ENCODE data around the gene SH3RF2.
A peak's percentile ranks its signal among the peaks of the same experiment; 100 is the strongest.

Gene SH3RF2

DNA sequence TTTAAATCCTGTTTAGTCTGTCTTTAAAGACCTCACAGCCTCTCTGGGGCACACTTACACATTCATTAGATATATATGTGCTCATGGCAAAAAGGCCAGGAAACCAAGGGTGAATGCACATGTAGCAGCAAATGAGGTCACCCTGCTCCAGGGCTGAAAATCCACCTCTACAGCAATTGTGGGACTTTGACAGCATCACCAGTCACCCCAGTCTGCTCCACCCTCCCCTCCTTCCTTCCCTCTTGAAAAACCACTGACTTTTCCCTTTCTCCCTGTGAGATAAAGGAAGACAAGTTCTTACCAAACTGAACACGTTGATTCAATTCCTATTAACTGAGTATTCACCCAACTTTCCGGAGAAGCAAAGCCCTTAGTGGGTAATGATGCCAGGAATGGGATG lies 15.2 kb upstream of the SH3RF2 start:
- no peak for DNase-seq

DNA sequence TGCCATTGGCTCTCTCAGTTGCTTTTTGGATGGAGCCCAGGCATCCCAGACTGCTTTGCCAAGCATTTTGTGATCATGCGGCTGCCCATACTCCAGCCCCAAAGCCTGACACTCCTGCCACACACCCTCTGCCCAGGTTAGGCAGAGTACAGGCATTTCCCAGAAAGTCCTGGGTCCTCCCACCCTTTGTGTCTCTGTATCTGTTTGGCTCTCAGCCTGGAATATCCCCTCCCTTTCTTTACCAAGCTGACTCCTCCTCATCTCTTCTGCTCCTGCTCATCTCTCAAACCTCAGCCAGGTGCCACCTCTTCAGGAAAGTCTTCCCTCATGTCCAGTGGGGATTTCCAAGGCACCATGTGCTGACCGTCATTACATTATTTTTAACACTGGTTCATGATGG lies 14.3 kb upstream of the SH3RF2 start:
- no peak for DNase-seq

DNA sequence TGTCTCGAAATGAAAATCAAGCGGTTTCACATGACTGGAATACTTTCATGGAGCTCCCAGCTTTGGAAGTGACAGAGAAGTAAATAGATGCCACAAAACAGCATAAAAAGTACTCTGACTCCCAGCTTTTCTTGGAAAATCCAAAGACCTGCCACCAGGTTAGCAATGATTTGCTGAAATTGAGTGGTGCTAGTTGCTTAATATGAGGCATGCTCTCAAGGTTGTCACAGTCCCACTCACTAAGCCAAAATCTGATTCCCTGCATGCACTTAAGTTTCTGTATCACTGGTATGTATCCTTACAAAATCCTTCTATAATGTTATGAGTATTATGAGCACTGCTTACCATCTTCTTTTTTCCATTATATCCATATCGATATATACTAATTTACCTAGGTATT lies 13.0 kb upstream of the SH3RF2 start:
- no peak for DNase-seq

DNA sequence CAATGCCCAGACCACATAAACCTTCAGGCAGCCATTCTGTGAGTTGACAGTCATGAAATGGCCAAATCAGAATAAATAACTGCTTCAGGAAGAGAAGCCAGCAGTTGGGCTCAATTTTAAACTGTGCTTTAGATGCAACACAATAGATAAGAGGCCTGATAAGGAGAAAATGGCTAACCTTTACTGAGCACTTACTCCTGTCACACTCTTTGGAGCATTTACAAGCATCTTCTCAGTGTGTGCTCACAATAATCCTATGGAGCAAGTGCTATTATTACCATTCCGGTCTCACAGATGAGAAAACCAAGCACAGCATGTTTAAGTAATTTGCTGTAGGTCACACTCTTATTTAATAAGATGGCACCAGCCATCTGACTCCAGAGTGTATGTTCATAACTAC lies 11.5 kb upstream of the SH3RF2 start:
- DNase-seq: no peak

DNA sequence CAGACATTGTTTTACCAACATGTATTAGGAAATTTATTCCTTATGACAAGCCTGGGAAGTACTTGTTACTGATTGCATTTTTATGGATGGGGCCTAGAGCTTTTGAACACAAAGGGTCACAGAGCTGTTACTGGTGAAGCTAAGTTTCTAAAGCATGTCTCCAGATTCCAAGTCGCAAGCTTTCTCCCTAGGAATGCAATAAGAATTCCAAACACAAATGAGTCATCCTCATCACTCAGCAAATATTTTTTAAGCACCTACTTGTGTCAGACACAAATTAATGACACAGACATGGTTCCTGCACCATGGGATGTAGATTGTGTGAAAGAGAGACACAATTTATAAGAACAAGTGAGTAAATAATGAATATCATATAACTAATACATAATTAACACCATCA lies 11.0 kb upstream of the SH3RF2 start:
- DNase-seq: no peak

DNA sequence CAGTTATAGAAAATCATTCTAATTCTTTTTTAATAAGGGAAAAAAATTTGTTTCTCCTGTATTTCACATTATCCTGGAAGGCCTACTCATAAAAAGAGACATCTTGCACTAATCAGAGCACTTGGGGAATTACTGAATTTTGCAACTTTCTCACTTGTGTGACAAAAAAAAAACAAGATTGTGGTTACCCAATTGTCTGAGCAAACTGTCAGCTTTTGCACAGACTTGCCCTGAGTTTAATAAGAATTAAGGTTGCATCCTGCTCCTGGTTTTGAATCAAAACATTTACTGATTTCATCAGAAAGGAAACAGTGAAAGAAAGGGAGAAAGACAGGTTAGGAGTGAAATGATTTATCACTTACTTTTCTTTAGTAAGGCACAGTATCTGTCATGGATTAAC lies 10.6 kb upstream of the SH3RF2 start:
- no peak for DNase-seq

DNA sequence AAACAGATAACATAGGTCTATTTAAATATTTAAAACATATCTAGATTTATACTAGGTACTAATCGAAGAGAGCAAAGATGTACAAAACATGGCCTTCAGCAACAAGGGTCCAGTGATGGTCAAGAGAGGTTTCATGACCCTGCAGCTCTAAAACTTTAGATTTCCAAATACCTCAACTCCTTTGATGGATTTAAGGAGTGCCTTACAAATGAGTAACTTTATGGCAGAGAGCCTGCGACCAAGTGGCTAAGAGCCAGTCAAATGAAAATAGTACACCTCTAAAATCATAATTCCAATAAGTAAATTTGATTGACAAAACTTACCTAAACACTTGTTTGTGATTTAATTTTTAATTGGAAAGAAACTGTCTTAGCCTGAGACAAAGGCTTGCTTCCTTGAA lies 4.7 kb upstream of the SH3RF2 start:
- DNase-seq: no peak

DNA sequence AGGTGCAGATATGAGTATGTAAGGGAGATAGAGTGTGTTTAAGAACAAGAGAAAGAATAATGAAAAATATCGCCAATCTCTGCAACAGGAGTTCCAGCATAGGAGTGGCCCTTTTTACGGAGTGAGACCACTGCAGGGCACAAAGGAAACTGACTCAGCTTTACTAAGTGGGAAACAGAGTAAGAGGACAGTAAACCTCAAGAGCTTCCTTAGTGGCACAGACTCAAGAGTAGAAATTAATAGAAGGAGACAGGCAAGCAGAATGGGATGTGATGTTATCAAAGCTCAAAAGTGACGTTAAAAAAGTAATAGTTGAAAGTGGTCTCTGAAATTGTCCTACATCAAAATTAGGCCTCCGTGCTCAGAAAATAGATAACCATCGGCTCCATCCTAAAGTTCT lies 2.1 kb upstream of the SH3RF2 start:
- no peak for DNase-seq

DNA sequence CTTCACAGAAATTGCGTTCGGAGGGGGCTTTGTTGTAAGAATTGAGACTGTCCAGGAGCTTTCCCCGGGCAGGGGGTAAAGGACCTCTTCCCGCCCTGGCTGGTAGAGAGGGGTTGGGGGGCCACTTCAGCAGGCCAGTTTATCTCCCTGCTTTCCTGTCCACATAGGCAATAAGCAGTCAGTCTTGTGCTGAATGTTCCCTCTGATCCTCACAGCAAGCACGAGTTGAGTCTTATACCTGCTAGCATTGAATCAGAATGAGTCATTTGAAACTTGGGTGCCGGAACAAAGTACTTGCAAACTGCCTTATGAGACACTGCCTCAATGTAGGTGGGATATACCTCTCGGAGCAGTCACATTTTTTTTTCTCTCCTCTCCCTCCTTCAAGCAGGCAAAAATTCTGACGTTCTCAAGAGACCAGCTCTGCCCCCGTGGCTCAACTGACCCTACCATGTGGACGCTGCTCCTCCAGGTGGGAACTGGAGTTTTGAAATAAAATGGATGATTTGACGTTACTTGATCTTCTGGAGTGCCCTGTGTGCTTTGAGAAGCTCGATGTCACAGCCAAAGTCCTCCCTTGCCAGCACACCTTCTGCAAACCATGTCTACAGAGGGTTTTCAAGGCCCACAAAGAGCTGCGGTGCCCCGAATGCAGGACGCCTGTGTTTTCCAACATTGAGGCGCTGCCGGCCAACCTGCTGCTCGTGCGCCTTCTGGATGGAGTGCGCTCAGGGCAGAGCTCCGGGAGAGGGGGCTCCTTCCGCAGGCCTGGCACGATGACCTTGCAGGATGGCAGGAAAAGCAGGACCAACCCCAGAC lies 1.3 kb downstream of the SH3RF2 start:
- DNase-seq: peak; percentile 14

DNA sequence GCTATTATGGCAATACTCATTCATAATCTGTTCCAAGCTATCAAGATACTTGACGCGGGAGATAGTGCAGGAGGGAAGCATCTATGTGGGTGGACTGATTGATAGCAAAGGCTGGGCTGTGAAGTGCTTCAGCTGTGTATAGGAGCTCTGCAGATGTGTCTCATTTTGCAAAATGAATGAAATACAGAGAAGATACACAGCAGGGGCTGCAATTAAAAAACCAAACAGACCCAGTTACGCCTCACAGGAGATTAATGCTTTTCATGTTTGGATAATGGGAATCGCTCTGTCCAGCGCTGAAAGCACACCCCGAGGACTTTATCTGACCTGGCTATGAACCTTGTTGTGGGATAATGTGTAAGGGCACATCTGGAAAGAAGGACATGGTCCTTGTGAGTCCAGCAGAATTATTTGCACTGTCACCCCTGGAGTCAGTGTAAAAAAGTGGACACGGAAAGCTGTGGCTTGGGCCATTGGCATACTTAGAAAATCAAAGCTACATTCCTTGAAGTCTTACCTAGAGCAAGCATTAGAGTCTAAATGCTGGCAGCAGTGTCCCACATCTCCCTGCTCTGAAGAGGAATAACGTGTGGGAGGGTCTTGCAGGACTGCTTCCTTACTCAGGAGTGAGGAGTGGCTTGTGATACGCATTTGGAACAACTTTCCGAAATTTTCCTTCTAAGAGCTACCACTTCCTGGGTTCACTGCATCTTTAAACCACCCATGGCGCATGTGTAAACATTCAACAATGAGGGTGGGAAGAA lies 2.6 kb downstream of the SH3RF2 start:
- DNase-seq: no peak

DNA sequence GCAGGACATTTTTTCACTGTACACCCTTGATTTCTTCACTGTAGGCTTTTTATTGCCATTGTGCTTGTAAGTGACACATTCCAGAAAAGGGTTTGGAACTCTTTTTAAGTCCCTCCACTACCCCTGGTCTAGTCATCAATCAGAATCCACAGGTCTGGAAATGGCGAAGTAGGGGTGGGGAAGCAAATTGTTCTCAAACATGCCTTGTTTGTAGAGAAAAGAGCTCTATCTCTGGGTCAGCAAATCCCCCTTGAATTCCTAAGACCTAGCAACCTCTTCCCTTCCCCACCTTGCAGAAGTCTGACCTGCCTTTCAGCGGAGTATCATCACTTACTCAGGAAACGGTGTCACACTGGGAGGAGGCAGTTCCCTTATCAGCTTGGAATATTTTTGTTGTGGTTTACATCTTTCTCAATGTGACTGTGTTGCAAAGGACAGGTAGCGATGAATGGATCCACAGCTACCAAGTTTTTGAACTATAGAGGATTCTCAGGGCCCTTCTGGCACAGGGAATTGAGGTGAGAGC lies 3.2 kb downstream of the SH3RF2 start:
- no peak for DNase-seq

DNA sequence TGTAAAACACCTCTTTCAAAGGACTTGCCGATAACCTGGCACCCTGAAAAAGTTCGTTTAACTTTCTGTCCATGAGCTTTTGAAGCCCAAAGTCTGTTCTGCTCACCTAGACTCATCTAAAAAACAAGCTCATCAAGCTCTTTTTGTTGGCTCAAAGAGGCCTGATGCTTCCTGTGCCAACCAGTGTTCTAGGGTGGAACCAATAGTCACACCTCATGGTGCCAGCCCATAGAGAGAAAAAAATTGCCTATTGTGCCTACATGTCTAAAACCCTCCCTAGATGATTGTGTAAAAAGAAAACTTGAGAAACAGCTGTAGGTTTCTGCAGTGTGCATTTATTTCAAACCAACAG lies 4.7 kb downstream of the SH3RF2 start:
- DNase-seq: no peak

DNA sequence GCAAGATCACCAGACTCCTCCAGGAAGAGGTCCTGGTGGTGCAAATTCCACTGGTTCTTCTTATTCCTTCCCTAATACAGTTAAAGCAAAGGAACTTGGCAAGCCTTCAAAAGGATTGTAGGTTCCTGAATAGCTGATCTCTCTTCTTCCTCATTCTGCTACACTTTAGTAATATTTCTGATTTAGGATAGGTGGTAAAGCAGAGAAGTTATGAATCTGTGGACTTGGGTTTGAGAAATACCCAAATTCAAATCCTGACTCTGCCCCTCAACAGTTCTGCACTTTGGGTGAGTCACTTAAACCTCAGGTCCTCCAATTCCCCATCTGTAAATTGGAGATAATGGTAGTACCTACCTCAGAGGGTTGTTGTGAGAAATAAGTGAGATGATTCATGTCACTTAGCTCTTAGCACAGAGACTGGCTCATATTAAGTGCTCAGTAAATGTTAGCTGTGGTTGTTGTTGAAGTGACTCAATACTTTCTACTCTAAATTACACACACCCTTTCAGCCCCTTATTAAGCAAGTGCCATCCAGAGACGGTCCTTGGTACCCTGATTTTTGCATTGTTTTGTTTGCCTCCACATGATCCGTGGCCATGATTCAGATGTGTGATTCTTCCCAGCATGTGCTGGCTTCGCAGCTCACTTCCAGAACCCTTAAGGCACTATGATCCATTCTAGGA lies 5.2 kb downstream of the SH3RF2 start:
- peak; percentile 16 for DNase-seq

DNA sequence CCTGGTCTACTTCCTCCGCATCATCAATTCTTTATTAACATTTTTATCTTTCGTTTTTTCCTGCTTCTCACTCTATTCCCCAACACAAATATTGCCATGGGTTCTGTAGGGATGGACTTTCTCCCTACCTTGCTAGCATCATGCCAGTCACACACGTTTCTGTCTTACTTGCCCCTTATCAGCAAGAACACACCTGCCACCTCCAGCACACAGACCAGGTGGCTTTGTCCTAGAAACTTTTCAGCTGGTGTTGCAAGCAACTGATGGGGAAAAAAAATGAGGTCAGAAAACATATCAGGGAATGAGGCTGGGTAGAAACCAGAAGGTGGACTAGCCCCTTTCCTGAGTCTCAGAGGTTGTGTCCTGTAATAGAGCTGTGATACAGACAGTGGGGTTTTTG lies 5.8 kb downstream of the SH3RF2 start:
- DNase-seq: no peak

DNA sequence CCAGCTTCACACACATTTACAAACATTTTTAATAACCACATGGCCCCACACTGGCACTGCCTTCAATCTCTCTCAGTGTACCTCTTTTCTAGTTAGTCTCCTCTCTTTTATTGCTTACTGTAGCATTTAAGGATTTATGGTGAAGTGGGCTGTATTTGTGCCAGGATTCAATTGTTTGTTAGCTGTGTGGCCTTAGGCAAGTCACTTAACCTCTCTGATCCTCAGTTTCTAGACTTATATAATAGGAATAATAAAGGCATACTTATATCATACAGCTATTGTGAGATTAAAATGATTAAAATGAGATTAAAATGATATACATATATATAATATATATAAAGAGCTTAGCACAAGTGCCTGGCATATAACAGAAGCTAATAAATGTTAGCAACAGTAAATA lies 6.4 kb downstream of the SH3RF2 start:
- no peak for DNase-seq

DNA sequence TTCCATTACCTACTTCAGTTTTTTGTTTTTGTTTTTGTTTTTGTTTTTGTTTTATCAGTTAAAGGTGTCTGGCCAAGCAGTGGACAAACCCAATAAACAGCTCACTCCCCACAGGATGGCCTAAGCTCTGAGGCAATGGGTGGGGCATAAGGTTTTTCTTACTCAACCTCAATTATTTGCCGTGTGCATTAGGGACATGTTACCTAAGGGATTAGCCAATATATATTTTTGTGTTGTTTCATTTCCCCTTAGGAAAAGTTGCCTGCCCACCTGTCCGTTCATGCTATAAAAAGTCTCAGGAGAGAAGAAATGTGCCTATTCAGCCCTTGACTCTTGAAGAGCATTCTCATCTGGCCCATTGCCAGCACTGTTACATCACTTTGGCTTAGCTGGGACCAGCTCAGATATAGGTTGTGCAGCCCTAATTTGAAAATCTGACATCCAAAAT lies 7.3 kb downstream of the SH3RF2 start:
- no peak for DNase-seq

DNA sequence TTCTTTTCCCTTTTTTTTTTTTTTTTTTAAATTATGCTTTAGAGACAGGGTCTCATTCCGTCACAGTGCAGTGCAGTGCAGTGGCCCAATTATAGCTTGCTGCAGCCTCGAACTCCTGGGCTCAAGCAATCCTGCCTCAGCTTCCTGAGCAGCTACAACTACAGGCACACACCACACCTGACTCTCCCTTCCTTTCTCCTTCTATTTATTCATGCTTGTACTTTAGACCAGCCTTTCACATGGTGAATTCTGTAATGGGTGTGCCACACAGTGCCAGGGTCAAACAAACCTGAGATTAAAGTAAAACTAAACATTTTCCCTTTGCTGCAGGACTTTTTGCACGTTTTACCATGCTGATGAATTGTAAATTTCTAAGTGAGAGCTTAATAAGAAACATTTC lies 8.0 kb downstream of the SH3RF2 start:
- no peak for DNase-seq

DNA sequence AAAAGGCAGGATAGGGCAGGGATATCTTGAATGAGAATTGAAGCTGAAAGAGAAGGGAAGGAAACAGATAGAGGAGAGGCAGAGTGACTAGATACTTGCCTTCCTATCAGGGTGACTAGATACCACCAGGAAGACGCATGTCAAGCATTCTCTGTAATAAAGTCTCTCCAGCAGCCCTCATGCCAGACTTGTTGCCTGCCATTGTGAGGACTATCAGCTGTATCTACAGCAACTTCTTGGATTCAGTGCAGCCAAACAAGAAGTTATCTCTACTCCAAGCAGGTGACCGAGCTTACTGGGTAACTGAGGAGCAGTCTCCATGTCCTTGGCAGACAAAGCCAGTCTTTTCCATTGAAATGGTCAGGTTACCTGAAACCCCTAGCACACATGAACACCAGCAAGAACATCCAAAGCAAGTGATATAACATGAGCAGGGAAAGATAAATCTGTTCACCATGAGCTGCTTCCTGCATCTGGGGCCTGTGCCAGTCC lies 9.3 kb downstream of the SH3RF2 start:
- no peak for DNase-seq

DNA sequence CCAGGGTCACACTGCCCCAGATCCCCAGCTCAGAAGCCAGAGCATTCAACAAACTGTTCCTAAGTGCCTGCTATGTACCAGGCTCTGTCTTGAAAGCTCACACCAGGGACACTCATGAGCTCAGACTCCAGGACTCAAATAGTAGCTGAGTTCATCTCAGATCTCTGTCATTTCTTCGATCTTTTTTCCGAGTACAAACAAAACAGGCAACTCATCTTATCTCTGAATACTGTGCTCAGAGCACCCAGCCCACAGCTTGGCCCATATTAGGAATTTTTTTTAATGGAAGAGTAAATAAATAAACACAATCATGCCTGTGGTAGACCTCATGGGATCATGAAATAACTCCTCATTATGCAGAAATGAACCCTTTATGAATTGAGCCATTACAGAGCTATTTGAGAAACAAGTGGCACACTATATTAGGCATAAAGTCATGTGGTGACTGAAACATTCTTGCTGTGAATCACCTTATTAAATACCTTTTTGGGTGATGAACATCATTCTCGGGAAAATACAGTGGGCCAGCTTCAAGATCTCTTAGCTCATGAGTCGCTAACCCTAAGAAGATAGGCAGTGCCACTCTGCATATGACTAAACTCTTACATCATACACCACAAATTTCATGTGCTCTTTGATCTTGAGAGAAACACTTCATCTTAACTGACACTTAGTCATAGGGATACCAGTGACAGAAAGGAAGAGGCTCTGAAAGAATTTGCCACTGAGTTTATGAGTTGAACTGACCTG lies 9.9 kb downstream of the SH3RF2 start:
- DNase-seq: peak; percentile 37

DNA sequence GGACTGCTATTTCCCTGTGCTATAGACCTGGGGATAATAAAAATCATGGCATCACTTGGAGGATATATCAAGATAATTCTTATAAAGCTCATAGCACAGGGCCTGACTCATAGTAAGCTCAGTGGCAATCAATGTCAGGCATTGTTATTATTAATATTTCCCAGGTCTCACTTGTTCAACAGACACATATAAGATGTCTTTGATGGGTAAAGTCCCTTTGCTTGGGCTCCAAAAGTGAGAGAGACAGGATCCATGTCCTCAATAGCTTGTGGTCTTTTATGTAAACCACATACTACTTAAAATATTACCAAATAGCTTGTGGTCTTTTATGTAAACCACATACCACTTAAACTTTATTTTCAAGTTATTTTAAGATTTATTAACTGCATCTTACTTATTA lies 11.2 kb downstream of the SH3RF2 start:
- no peak for DNase-seq

DNA sequence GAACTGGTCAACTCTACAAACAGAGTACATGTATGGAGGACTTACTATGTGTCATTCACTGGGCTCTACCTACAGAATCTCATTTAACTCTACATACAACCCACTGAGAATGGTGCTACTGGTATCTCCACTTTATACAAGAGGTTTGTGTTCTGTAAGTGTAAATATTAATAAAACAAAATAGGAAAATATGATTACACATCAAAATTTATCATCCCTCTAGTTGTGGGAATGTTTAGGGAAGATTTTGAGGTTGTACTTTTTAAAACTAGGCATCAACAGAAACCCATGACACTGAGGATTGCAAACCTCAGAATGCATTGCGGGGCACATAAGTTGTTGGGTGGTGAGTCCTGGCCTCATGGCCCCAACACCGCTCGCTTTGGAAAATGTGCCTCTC lies 11.7 kb downstream of the SH3RF2 start:
- DNase-seq: no peak

DNA sequence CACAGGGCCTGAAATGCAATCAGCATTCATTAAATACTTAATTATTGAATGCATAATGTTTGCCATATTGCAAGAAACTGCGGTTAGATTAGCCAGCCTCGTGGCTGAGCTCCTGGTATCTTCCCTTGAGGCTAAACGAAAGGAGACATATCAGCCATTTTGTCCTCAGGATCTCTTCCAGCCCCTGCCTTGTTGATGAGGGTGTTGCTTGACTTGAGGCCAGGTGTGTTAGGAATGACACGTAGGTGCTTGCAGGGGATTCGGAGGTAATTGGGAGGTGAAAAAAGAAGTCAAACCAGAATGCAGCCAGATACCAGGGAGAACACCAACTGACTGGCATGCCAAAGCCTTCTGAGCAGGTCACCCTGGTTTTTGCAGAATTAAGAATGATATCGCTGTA lies 12.5 kb downstream of the SH3RF2 start:
- no peak for DNase-seq

DNA sequence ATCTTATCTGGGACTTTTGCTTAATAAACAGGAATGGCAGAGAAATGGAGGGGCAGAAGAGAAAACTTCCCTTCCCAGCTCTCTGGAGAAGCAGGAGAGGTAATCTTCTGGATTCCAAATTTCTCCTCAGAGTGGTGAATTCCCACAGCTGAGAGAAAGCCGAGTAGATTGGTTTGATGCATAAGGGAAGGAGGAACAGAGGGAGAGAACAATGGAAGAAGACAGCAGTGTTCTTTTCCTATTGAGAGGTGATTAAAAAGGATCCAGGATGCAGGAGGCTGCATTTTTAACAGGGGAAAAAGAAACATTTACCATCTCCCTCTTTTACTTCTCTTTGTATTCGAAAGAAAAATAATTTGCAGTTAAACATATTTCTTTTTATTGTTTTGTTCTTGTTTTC lies 13.1 kb downstream of the SH3RF2 start:
- DNase-seq: no peak
